Subcutaneous adipose tissue (tissue), 4 donors: Measurements from ENCODE around the gene GLT1D1. TPM values are rescaled to one million over a fixed set of nuclear protein-coding genes. Genes with fewer than 3 reads are reported as not detected.

Experiments used
- CTCF ChIP-seq: fragments of 450-650 bp; IDR thresholded peaks from one replicate; pipeline ENCODE4 v1.5.1; 2016; ENCODE audit warnings: low read depth, mild to moderate bottlenecking, control low read depth, antibody characterized with exemption, moderate library complexity
- total RNA-seq, 4 donors: library from RNA; depleted of rRNA; stranded (reverse); fragments of >200 nt; gene quantifications; one replicate each; pipeline ENCODE4 v1.1.0, GENCODE V29; 2016

GLT1D1 gene
- total RNA-seq, 4 donors from 2014 or later = 0.22 to 0.75 TPM; not detected in 2

GRCh38 chr12:128974881-128975280, 121.6 kb downstream of the GLT1D1 start:
- no peak for TF ChIP-seq CTCF

GRCh38 chr12:128976120-128976738, 123.0 kb downstream of the GLT1D1 start:
- TF ChIP-seq CTCF = no peak

- no peak for TF ChIP-seq CTCF
Observed at GRCh38 chr12:128977441-128977840, 124.2 kb downstream of the GLT1D1 start.

GRCh38 chr12:128978067-128978466, 124.8 kb downstream of the GLT1D1 start:
- no peak for TF ChIP-seq CTCF

GRCh38 chr12:128980623-128981022, 127.3 kb downstream of the GLT1D1 start:
- no peak for TF ChIP-seq CTCF

- TF ChIP-seq CTCF = no peak
Observed at GRCh38 chr12:128981971-128982533, 128.8 kb downstream of the GLT1D1 start.

GRCh38 chr12:128982933-128983332, 129.7 kb downstream of the GLT1D1 start:
- no peak for TF ChIP-seq CTCF
